Omental fat pad (tissue), 4 donors: ENCODE measurements around the gene PHLDA3. TPM values are rescaled to one million over a fixed set of nuclear protein-coding genes. Genes with fewer than 3 reads are reported as not detected.
A peak's percentile ranks its signal among the peaks of the same experiment; 100 is the strongest.

ENCODE experiments used
- ATAC-seq: fragments of 150-250 bp; one replicate; pipeline ENCODE4 v1.9.1; 2016; ENCODE audit warnings: mild to moderate bottlenecking, moderate library complexity; ENCODE audit not compliant: low FRiP score
- DNase-seq: peaks from one replicate; pipeline ENCODE4 v3.0.0-alpha.2; 2019; ENCODE audit warnings: low spot score
- total RNA-seq, 4 donors: library from RNA; depleted of rRNA; stranded (reverse); fragments of >200 nt; gene quantifications; one replicate each; pipeline ENCODE4 v1.1.0, GENCODE V29; 2016
- TF ChIP-seq, protein P1 (sequence below), 3 donors: fragments of 450-650 bp; IDR thresholded peaks; one replicate each; pipeline ENCODE4 v1.5.1; 2016 to 2017; ENCODE audit warnings: antibody characterized with exemption in 3 of 3, mild to moderate bottlenecking in 3 of 3, moderate library complexity in 2 of 3

The PHLDA3 gene
- 100 to 1,000 TPM in 3 of 4 donors, 10 to 100 TPM in 1; 95.2 to 392 (median 148) TPM for total RNA-seq

DNA sequence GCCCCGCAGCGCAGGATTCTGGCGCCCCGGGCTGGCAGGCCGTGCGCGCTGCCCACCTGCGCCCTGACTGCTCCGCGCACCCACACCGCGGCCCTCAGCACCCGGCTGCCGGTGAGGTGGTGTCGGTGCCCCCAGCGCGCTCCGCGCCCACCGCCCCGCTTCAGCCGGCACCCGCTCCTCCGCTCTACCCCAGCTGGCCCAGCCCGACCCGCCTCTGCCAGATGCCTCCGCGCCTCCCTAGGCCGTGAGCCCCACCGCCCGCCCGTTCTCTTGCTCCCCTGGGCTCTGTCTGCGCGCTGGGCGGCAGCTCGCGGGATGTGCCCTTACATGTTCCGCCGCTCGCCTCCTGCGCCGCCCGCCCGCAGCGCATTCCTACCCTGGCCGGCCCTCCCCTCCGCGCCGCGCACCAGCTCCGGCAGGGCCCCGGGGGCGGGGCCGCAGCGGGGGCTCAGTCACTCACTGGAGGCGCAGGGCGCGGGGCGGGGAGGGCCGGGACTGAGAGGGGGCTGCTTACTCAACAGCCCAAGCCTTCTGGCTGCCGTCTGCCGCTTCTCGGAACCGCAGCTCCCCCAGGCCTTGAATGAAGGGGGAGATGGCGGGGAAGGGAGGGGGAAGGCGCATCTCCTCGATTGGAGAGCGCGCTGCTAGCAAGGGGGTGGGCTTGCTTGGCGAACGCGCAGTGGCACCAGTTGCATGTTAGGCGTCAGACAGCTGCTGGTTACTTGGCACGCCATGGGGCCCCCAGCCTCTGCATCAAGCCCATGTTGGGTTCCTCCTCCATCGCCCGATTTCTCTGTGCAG, at the start of gene PHLDA3:
Gene PHLDA3, minus strand, starts transcription at position 345 of the 801 bp plus-strand sequence. CDS start 402 bp downstream, outside the sequence.
- peak; percentile 87 for ATAC-seq
- TF ChIP-seq, protein P1, sequence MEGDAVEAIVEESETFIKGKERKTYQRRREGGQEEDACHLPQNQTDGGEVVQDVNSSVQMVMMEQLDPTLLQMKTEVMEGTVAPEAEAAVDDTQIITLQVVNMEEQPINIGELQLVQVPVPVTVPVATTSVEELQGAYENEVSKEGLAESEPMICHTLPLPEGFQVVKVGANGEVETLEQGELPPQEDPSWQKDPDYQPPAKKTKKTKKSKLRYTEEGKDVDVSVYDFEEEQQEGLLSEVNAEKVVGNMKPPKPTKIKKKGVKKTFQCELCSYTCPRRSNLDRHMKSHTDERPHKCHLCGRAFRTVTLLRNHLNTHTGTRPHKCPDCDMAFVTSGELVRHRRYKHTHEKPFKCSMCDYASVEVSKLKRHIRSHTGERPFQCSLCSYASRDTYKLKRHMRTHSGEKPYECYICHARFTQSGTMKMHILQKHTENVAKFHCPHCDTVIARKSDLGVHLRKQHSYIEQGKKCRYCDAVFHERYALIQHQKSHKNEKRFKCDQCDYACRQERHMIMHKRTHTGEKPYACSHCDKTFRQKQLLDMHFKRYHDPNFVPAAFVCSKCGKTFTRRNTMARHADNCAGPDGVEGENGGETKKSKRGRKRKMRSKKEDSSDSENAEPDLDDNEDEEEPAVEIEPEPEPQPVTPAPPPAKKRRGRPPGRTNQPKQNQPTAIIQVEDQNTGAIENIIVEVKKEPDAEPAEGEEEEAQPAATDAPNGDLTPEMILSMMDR (IDR thresholded peaks at IDR 0.05) = no peak
- peak; percentile 59 for DNase-seq

DNA sequence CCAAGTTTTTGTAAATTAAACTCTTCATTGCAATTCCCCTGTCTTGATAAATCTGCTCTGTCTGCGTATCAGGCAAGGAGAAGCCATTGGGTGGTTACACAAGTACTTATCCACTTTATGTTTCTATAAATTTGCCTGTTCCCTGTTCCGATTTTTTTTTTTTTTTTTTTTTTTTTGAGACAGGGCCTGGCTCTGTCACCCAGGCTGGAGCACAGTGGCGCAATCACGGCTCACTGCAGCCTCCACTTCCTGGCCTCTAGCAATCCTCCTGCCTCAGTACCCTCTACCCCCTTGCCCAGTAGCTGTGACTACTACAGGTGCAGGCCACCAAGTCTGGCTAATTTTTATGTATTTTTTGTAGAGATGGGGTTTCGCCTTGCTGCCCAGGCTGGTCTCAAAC, 49.1 kb upstream of the PHLDA3 start:
- ATAC-seq (no peak), DNase-seq (no peak)
- TF ChIP-seq, protein P1 (IDR thresholded peaks at IDR 0.05) = no peak

DNA sequence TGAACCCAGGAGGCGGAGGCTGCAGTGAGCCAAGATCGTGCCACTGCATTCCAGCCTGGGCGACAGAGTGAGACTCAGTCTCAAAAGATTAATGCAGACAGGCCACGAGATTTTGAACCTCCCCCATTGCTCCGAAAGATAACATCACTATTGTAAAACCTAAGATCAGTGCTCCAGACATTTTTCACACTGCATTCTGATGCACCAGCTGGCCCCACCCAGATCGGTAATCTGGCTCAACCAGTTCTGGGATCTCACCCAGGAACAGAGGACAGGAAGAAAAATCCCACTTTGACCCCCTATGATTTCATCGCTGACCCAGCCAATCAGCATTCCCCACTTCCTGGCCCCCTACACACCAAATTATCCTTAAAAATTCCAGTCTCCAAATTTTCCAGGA, 48.6 kb upstream of the PHLDA3 start:
- DNase-seq = no peak
- no peak for ATAC-seq
- TF ChIP-seq, protein P1 (IDR thresholded peaks at IDR 0.05) = no peak

DNA sequence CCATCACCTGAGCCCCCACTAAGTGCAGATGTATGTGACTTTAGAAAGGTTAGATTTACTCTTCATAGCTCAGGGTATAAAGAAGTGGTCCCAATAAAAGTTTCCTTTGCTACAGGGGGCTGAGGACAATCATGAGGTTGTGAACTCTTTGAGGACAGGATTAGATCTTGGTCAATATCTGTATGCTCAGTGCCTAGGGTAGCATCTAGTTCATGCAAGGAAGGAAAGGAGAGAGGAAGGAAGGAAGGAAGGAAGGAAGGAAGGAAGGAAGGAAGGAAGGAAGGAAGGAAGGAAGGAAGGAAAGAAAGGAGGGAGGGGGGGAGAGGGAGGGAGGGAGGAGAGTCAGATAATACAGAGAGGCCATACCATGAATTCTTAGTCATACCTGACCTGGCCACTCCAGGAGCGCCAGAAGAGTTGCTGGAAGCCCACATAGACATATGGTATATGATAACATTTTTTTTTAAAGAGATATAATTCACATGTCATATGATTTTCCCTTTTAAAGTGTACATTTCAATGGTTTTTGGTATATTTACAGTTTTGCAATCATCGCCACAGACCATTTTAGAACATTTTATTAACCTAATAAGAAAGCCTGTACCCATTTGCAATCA, 47.6 kb upstream of the PHLDA3 start:
- DNase-seq (no peak), ATAC-seq (no peak)
- TF ChIP-seq, protein P1 (IDR thresholded peaks at IDR 0.05) = no peak

DNA sequence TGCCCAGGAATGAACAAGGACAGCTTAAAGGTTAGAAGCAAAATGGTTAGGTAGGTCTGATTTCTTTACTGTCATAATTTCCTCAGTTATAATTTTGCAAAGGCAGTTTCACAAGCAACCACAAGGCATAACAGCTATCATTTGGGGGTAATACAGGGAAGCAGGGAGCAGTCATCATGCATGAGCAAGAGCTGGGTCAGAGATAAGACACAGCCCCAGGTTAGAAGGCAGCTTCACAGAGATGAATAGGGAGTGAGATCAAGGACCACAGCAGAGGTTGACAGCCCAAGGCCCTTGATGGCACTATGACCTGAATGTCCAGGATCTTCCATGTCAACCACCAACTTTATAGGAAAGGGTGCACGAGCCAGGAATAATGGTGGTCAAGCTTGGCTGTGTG, 46.9 kb upstream of the PHLDA3 start:
- DNase-seq (no peak), ATAC-seq (no peak)
- TF ChIP-seq, protein P1 (IDR thresholded peaks at IDR 0.05) = no peak

DNA sequence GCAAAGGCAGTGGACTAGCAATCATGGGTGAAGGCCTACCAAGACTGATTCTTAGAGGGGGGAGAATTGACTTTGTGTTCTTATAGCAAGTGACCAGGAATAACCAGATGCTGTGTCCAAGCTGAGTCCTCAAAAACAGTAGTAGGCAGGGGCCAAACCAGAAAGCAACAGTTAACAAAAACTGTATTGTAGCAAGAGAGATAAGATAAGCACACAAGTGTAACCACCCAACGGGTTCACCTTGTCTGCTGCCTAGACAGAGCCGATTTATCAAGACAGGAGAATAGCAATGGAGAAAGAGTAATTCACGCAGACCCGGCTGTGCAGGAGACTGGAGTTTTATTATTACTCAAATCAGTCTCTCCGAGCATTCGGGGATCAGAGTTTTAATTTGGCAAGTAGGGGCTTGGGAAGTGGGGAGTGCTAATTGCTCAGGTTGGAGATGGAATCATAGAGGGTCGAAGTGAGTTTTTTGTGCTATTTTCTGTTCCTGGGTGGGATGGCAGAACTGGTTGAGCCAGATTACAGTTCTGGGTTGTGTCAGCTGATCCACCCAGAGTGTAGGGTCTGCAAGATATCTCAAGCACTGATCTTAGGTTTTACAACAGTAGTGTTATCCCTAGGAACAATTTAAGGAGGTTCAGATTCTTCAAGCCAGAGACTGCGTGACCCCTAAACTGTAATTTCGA, 46.2 kb upstream of the PHLDA3 start:
- no peak for ATAC-seq

More for the DNA sequence above, 46.2 kb upstream of the PHLDA3 start:
- no peak for DNase-seq
- TF ChIP-seq, protein P1 (IDR thresholded peaks at IDR 0.05) = no peak
